Measurements from ENCODE around the gene CRAMP1.

Gene CRAMP1

GRCh38 chr16:1696863-1697262 is 84.7 kb downstream of the CRAMP1 start:
- no peak for DNase-seq
- Histone ChIP-seq H3K9ac (ENCODE audit: low read length) (no peak overlapping the region), H3F3A (ENCODE audit: insufficient read depth, low read length) (no peaks in the 10 kb centered on the region), H2AFZ (ENCODE audit: low read length) (no peak overlapping the region), H4K20me1 (ENCODE audit: insufficient read depth, low read length) (no peaks in the 10 kb centered on the region), H3K36me3 (replicated peaks; ENCODE audit: insufficient read depth, low read length) (peaks cover 11% of the 10 kb centered on the region), H3K9me3 (replicated peaks; ENCODE audit: insufficient read depth, low read length) (no peaks in the 10 kb centered on the region), H3K4me3 (ENCODE audit: low read length) (no peak overlapping the region), H3K4me1 (ENCODE audit: low read length) (no peaks in the 10 kb centered on the region), H3K9me2 (replicated peaks; ENCODE audit: insufficient read depth, low read length) (no peaks in the 10 kb centered on the region), H3K27ac (ENCODE audit: low read length) (no peak overlapping the region), H3K4me2 (ENCODE audit: low read depth, low read length) (no peak overlapping the region), H3K27me3 (replicated peaks; ENCODE audit: insufficient read depth, low read length) (no peaks in the 10 kb centered on the region), H3K79me2 (ENCODE audit: low read length) (peaks cover 25% of the 10 kb centered on the region)
- TF ChIP-seq EZH2phosphoT487 (IDR thresholded peaks at IDR 0.05; ENCODE audit: low read length) (no peak), EZH2 (optimal IDR thresholded peaks at IDR 0.05; ENCODE audit: low read depth, low read length) (no peak), CTCF (IDR thresholded peaks at IDR 0.05; ENCODE audit: low read length) (no peak)

- H3K9me3 ChIP-seq (replicated peaks; ENCODE audit: insufficient read depth, low read length): no peaks in the 10 kb centered on the region
- TF ChIP-seq EZH2 (optimal IDR thresholded peaks at IDR 0.05; ENCODE audit: low read depth, low read length): no peak
- TF ChIP-seq EZH2phosphoT487 (IDR thresholded peaks at IDR 0.05; ENCODE audit: low read length): no peak
- no peak for TF ChIP-seq CTCF (IDR thresholded peaks at IDR 0.05; ENCODE audit: low read length)
- no peak overlapping the region for H3K4me2 ChIP-seq (ENCODE audit: low read depth, low read length)
- no peak overlapping the region for H3K9ac ChIP-seq (ENCODE audit: low read length)
- no peaks in the 10 kb centered on the region for H3K27me3 ChIP-seq (replicated peaks; ENCODE audit: insufficient read depth, low read length)
- H3F3A ChIP-seq (ENCODE audit: insufficient read depth, low read length): no peaks in the 10 kb centered on the region
- H4K20me1 ChIP-seq (ENCODE audit: insufficient read depth, low read length): no peaks in the 10 kb centered on the region
- no peak for DNase-seq
- H3K4me3 ChIP-seq (ENCODE audit: low read length): no peak overlapping the region
- no peaks in the 10 kb centered on the region for H3K4me1 ChIP-seq (ENCODE audit: low read length)
- H2AFZ ChIP-seq (ENCODE audit: low read length): no peak overlapping the region
- no peak overlapping the region for H3K27ac ChIP-seq (ENCODE audit: low read length)
- H3K79me2 ChIP-seq (ENCODE audit: low read length): peaks cover 8% of the 10 kb centered on the region; the same call in 1 of the 2 replicates
- H3K9me2 ChIP-seq (replicated peaks; ENCODE audit: insufficient read depth, low read length): no peaks in the 10 kb centered on the region
- H3K36me3 ChIP-seq (replicated peaks; ENCODE audit: insufficient read depth, low read length): peaks cover 10% of the 10 kb centered on the region
Observed at GRCh38 chr16:1698680-1699079, 86.5 kb downstream of the CRAMP1 start.

GRCh38 chr16:1700246-1700645 is 88.1 kb downstream of the CRAMP1 start:
- no peak overlapping the region for H3K27ac ChIP-seq (ENCODE audit: low read length)
- no peaks in the 10 kb centered on the region for H4K20me1 ChIP-seq (ENCODE audit: insufficient read depth, low read length)
- H3K4me1 ChIP-seq (ENCODE audit: low read length): no peaks in the 10 kb centered on the region
- H3K4me2 ChIP-seq (ENCODE audit: low read depth, low read length): no peak overlapping the region
- no peak for DNase-seq
- H3K9me3 ChIP-seq (replicated peaks; ENCODE audit: insufficient read depth, low read length): no peaks in the 10 kb centered on the region
- H3K36me3 ChIP-seq (replicated peaks; ENCODE audit: insufficient read depth, low read length): peaks cover 7% of the 10 kb centered on the region
- no peaks in the 10 kb centered on the region for H3K27me3 ChIP-seq (replicated peaks; ENCODE audit: insufficient read depth, low read length)
- H3K9ac ChIP-seq (ENCODE audit: low read length): no peak overlapping the region
- H3K4me3 ChIP-seq (ENCODE audit: low read length): no peak overlapping the region
- H3K9me2 ChIP-seq (replicated peaks; ENCODE audit: insufficient read depth, low read length): no peaks in the 10 kb centered on the region
- H2AFZ ChIP-seq (ENCODE audit: low read length): no peak overlapping the region
- H3K79me2 ChIP-seq (ENCODE audit: low read length): no peaks in the 10 kb centered on the region; the same call in 1 of the 2 replicates
- TF ChIP-seq EZH2 (optimal IDR thresholded peaks at IDR 0.05; ENCODE audit: low read depth, low read length) (no peak), CTCF (IDR thresholded peaks at IDR 0.05; ENCODE audit: low read length) (no peak), EZH2phosphoT487 (IDR thresholded peaks at IDR 0.05; ENCODE audit: low read length) (no peak)
- peaks cover 7% of the 10 kb centered on the region for H3F3A ChIP-seq (ENCODE audit: insufficient read depth, low read length)
